Gastrocnemius medialis (tissue), 4 donors: ENCODE results near the gene HOTAIR. TPM values are rescaled to one million over a fixed set of nuclear protein-coding genes. Genes with fewer than 3 reads are reported as not detected.
A peak's percentile ranks its signal among the peaks of the same experiment; 100 is the strongest.

ENCODE experiments used
- ATAC-seq, 2 donors: fragments of 150-250 bp; one replicate each; pipeline ENCODE4 v1.9.1; 2016
- DNase-seq, 2 donors: peaks; one replicate each; pipeline ENCODE4 v3.0.0-alpha.2; 2019
- H3K27ac ChIP-seq, 4 donors: fragments of 200-600 bp; sonication (generic); 1 replicate in 1 of 4; 2 replicates in 3 of 4; pipeline ENCODE4 v1.5.1; 2016 to 2018; ENCODE audit warnings: mild to moderate bottlenecking in 2 of 4, moderate library complexity in 1 of 4
- H3K27me3 ChIP-seq, 3 donors: fragments of 200-600 bp; sonication (generic) in 2 of 3; 1 replicate in 1 of 3; 2 replicates in 2 of 3; pipeline versions ENCODE4 v1.5.1 to v1.6.0; 2016 to 2019; ENCODE audit warnings: mild to moderate bottlenecking in 1 of 3, moderate library complexity in 1 of 3
- H3K36me3 ChIP-seq, 2 donors: fragments of 200-600 bp; sonication (generic) in 1 of 2; one replicate each; pipeline ENCODE4 v1.5.1; 2017 to 2018
- H3K4me1 ChIP-seq, 2 donors: fragments of 200-600 bp; sonication (generic) in 1 of 2; one replicate each; pipeline ENCODE4 v1.5.1; 2016 to 2017; ENCODE audit warnings: mild to moderate bottlenecking in 2 of 2
- H3K4me3 ChIP-seq, 4 donors: fragments of 200-600 bp; sonication (generic) in 3 of 4; 1 replicate in 1 of 4; 2 replicates in 3 of 4; pipeline ENCODE4 v1.5.1; 2016 to 2019; ENCODE audit warnings: mild to moderate bottlenecking in 2 of 4
- H3K9me3 ChIP-seq, 3 donors: fragments of 200-600 bp; sonication (generic) in 2 of 3; 1 replicate in 1 of 3; 2 replicates in 2 of 3; pipeline ENCODE4 v1.5.1; 2016 to 2019
- POLR2A ChIP-seq, 2 donors: fragments of 450-650 bp; IDR thresholded peaks; one replicate each; pipeline ENCODE4 v1.6.1; 2017; ENCODE audit warnings: antibody characterized with exemption in 2 of 2, mild to moderate bottlenecking in 2 of 2, moderate library complexity in 2 of 2
- in situ Hi-C, 4 donors: fragments of 200-750 bp; cut with MboI; loops; one replicate each; pipeline versions ENCODE4 v1.15.0 to v1.8.0; 2017; ENCODE audit warnings: low sequenced_read_pairs in 4 of 4
- intact Hi-C: fragments of 100-400 bp; cut with DNase I; formaldehyde crosslinking; loops from one replicate; pipeline ENCODE4 v1.15.1; 2023; ENCODE audit warnings: low total_unique reads
- total RNA-seq, 4 donors: library from RNA; depleted of rRNA; stranded (reverse); fragments of >200 nt; gene quantifications; one replicate each; pipeline versions ENCODE4 v1.1.0 to v1.2.3, GENCODE V29; 2016
- TF ChIP-seq, protein P1 (sequence below), 5 experiments: fragments of 450-650 bp in 3 of 5; fragments of 200-600 bp in 2 of 5; sonication (generic) in 2 of 5; IDR thresholded peaks in 4 of 5; conservative IDR thresholded peaks in 1 of 5; 1 replicate in 4 of 5; 2 replicates in 1 of 5; pipeline ENCODE4 v1.5.1; 2016 to 2019; ENCODE audit warnings: antibody characterized with exemption in 5 of 5, mild to moderate bottlenecking in 3 of 5, moderate library complexity in 3 of 5

The HOTAIR gene
- total RNA-seq, 4 donors from 2014 or later = 0.35 to 0.83 (median 0.56) TPM; not detected in 1

GRCh38 chr12:53982648-53983567 is 8.2 kb upstream of the HOTAIR start:
- ATAC-seq (no peak), DNase-seq (no peak)
- H3K4me1 ChIP-seq = peaks cover 12 to 28% of the 10 kb centered on the region in 2 donors
- in situ Hi-C loops = loop anchor here (10.0 to 25.0 kb wide), 4 partner anchors 222 to 1729 kb away; partner anchors contain the start of genes GPR84 (in 2 of the 4), BLOC1S1 (in 1 of the 4), ITGA7 (in 1 of the 4) and RDH5 (in 1 of the 4)
- TF ChIP-seq, protein P1, sequence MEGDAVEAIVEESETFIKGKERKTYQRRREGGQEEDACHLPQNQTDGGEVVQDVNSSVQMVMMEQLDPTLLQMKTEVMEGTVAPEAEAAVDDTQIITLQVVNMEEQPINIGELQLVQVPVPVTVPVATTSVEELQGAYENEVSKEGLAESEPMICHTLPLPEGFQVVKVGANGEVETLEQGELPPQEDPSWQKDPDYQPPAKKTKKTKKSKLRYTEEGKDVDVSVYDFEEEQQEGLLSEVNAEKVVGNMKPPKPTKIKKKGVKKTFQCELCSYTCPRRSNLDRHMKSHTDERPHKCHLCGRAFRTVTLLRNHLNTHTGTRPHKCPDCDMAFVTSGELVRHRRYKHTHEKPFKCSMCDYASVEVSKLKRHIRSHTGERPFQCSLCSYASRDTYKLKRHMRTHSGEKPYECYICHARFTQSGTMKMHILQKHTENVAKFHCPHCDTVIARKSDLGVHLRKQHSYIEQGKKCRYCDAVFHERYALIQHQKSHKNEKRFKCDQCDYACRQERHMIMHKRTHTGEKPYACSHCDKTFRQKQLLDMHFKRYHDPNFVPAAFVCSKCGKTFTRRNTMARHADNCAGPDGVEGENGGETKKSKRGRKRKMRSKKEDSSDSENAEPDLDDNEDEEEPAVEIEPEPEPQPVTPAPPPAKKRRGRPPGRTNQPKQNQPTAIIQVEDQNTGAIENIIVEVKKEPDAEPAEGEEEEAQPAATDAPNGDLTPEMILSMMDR (IDR thresholded peaks at IDR 0.05 in 4 of 5, conservative IDR thresholded peaks at IDR 0.05 in 1 of 5) = no peak
- TF ChIP-seq POLR2A (IDR thresholded peaks at IDR 0.05) = no peak
- H3K27me3 ChIP-seq = peaks cover 6 to 55% (median 20%) of the 10 kb centered on the region in 3 donors
- no peaks in the 10 kb centered on the region for H3K36me3 ChIP-seq
- H3K4me3 ChIP-seq = peak overlapping the region; percentile 59 to 85 (median 82)
- H3K9me3 ChIP-seq = no peaks in the 10 kb centered on the region
- intact Hi-C loops = no loop called here
- peak overlapping the region; percentile 94 to 100 (median 98) for H3K27ac ChIP-seq

DNA sequence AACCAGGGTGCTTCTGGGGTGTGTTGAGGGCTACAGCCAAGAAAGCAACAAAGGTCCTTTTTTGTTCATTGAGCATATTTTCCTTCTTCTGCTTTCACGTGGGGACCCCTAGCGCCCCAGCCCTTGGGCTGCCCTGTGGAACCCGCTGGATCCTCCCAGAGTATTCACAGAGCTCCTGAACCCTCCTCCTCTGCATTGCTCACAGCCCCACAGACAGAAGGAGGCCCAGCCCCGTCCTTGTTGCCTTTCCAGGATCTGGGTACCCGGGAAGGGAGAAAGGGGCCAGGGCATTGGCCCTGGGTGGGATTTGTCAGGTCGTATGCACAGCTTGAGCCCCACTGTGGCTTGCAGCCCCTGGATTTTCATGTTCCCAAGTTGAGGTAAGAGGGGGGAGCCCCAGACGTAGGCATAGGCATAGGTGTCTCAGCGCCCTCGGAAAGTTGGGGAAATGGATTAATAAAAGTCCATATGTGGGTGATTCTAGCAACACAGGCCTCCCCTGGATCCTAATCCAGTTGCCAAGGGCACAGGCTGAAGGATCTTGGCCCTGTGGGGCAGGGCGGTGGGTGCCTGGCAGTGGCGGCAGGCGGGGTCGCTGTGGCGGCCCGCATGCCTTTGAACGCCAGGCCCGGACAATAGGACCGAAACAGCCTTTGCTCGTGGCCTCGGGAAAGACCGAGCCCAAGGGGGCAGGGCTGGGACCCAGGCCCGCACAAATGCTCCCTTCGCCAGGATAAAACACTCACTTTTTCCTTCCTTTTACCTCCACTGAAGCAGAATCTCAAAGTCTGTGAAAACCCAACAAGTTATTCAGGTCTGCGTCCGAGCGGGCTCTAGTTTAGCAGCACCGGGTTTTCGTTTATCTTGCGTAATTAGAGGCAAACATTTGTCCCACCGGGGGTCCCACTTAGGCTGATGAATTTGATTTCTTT is 7.1 kb upstream of the HOTAIR start:
- TF ChIP-seq POLR2A (IDR thresholded peaks at IDR 0.05) = no peak
- no peaks in the 10 kb centered on the region for H3K36me3 ChIP-seq
- peak overlapping the region; percentile 94 to 100 (median 98) for H3K27ac ChIP-seq
- intact Hi-C loops (no loop called here), in situ Hi-C loops (loop anchor here (10.0 to 25.0 kb wide), 4 partner anchors 223 to 1730 kb away; partner anchors contain the start of genes GPR84 (in 2 of the 4), BLOC1S1 (in 1 of the 4), ITGA7 (in 1 of the 4) and RDH5 (in 1 of the 4))
- DNase-seq (no peak), ATAC-seq (no peak)
- peak overlapping the region; percentile 25 to 85 (median 71) for H3K4me3 ChIP-seq
- H3K4me1 ChIP-seq = peaks cover 2 to 21% of the 10 kb centered on the region in 2 donors
- peaks cover 16 to 65% (median 30%) of the 10 kb centered on the region in 3 donors for H3K27me3 ChIP-seq
- no peaks in the 10 kb centered on the region for H3K9me3 ChIP-seq

DNA sequence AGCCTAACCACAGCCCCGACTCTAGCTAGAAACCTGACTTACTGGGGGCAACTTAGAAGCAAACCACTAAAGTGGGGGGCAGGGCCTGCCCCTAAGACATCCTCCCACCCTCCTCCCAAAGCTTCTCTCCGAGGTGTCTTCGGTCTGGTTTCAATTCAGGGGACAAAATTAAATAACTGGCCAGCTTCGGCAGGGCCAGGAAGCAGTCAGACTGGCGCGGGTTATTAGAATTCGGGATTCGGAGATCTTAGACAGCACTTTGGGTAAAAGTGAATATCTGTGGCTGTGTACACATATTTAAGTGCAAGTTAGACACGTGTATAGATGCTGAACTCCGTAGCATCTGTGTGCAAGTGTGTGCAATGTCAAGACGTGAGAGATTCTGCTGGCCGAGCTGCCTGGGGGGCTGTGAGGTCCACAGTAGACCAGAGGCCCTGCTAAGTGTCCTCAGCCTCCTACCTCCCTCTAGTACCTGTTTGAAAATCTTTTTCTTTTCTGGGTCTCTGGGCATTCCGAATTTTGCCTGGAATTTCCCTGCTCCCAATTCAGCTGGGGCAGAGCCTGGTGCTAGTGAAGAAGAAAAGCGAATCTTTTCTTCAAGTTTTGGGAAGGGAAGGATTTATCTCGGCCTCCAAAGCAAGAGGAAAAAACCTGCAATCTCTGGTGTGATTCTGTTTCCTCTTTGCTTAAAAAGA is 6.2 kb upstream of the HOTAIR start:
- in situ Hi-C loops = loop anchor here (10.0 to 25.0 kb wide), 4 partner anchors 224 to 1731 kb away; partner anchors contain the start of genes GPR84 (in 2 of the 4), BLOC1S1 (in 1 of the 4), ITGA7 (in 1 of the 4) and RDH5 (in 1 of the 4)
- intact Hi-C loops = no loop called here
- DNase-seq = no peak
- peaks cover 26 to 75% (median 39%) of the 10 kb centered on the region in 3 donors for H3K27me3 ChIP-seq
- no peak for ATAC-seq
- H3K36me3 ChIP-seq = no peaks in the 10 kb centered on the region
- no peaks in the 10 kb centered on the region for H3K9me3 ChIP-seq
- peaks cover 0 to 20% of the 10 kb centered on the region in 2 donors for H3K4me1 ChIP-seq
- peak overlapping the region; percentile 25 to 85 (median 71) for H3K4me3 ChIP-seq
- TF ChIP-seq POLR2A (IDR thresholded peaks at IDR 0.05) = no peak
- TF ChIP-seq, protein P1 (IDR thresholded peaks at IDR 0.05 in 4 of 5, conservative IDR thresholded peaks at IDR 0.05 in 1 of 5) = no peak
- H3K27ac ChIP-seq = peak overlapping the region; percentile 94 to 100 (median 98)

DNA sequence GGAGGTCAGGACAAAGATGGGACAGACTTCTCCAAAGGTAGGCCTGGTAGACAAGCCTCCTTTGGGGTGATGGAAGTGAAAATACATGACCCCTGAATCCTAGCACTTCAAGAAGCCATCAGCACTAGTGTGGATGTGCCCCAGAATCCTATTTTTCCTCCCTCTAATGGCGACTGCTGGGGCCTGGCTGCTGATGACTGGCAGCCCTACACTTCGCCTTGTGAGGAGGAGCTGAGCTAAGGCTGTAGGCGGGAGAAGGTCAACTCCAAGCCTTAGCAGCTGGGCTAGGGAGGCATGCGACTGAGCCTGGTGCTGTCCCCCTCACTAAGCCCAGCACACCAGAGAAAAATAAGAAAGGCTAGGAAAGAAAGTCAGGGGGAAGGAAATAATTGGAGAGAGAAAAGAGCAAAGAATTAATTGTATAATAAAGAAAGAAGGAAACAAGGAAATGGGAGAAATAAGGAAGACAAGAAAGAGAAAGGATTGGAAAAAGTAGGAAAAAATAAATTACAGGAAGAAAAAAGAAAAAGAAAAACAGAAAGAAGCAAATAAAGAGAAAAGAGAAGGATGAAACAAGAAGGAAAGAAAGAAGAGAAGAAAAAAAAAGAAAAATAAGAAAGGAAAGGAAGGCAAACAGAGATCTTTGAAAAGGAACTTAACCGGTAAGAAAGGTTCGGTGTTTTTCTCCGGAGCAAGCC is 5.5 kb upstream of the HOTAIR start:
- Histone ChIP-seq H3K9me3 (no peaks in the 10 kb centered on the region), H3K27me3 (peaks cover 33 to 82% (median 46%) of the 10 kb centered on the region in 3 donors), H3K4me1 (peaks cover 2 to 26% of the 10 kb centered on the region in 2 donors), H3K36me3 (no peaks in the 10 kb centered on the region), H3K27ac (peak overlapping the region; percentile 94 to 100 (median 98)), H3K4me3 (peak overlapping the region; percentile 25 to 85 (median 71))
- DNase-seq (no peak), ATAC-seq (no peak)
- TF ChIP-seq, protein P1 (IDR thresholded peaks at IDR 0.05 in 4 of 5, conservative IDR thresholded peaks at IDR 0.05 in 1 of 5) = no peak
- TF ChIP-seq POLR2A (IDR thresholded peaks at IDR 0.05) = no peak
- in situ Hi-C loops = loop anchor here (10.0 to 25.0 kb wide), 4 partner anchors 225 to 1732 kb away; partner anchors contain the start of genes GPR84 (in 2 of the 4), BLOC1S1 (in 1 of the 4), ITGA7 (in 1 of the 4) and RDH5 (in 1 of the 4)
- intact Hi-C loops = no loop called here
